GM18873 (cell line): Measurements from ENCODE around the gene PPP1R14C.
"Not testable (repeated sequence)": the region's sequence is repeated elsewhere in the genome, so short reads cannot be mapped to it uniquely, and the experiment has no call there.

ENCODE experiments used
- ATAC-seq: cut with Tn5 transposase; IDR thresholded peaks from one replicate; pipeline ENCODE4 v1.9.1; 2021; ENCODE audit warnings: mild to moderate bottlenecking, moderate library complexity, moderate number of reproducible peaks; ENCODE audit not compliant: unreplicated experiment, low FRiP score

PPP1R14C gene

GRCh38 chr6:150159757-150160156 lies 16.9 kb downstream of the PPP1R14C start:
- ATAC-seq = no peak

GRCh38 chr6:150163970-150164369 lies 21.1 kb downstream of the PPP1R14C start:
- ATAC-seq = no peak

GRCh38 chr6:150165020-150165702 lies 22.3 kb downstream of the PPP1R14C start:
- ATAC-seq = no peak

DNA sequence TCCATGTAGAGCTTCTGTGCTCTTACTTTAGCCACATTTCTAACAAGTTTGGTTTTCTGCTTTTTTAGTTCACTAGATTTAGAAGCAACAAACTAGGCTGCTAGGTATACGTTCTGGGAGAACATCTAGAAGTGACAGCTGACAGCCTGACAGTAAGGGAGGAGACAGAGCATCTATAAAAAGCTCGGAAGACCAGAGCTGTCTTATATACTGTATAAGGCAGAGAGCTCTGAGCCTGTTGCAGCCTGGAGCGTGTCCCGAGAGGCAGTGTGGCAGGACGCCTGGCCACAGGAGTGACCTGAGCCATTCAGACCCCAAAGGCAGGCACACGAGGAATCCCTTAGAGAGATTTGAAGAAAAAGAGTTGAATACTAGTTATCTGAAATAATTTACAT lies 24.6 kb downstream of the PPP1R14C start:
- no peak for ATAC-seq

DNA sequence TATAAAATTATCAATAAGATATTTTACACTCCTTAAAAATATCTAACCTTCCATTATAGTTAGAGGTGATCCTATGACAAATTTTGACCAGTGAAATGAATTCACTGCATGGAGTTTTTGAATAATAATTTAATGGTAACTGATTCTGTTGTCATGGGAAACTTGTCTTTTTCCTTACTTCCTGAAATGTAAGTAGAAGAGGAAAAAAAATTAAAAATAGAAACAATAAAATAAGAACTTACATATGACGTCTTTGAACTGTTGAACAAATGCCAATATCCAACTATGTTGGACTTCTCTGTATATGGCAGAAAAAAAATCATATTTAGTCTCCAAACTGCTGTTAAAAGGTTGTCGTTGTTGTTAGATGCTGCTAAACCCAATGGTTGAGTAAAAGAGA lies 26.3 kb downstream of the PPP1R14C start:
- no peak for ATAC-seq

- ATAC-seq = no peak
Measured at GRCh38 chr6:150169609-150170008, 26.8 kb downstream of the PPP1R14C start.

DNA sequence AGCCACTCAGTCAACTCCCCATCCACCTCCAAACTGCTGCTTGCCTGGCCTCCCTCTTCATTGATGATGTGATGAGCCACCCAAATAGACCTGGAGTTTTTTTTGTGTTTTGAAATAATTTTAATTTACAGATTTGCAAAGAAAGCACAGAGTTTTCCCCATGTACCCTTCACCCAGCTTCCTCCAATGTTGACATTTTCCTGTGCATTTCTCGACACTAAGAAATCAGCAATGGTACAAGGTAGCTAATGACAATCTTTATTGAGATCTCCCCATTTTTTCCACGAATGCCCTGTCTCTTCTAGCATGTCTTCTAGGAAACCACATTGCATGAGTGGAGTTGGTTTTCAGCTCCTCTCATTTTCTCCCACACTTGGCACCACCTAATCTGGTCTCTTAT lies 30.1 kb downstream of the PPP1R14C start:
- ATAC-seq = no peak

- ATAC-seq = no peak
Measured at GRCh38 chr6:150175586-150176151, 32.8 kb downstream of the PPP1R14C start.

DNA sequence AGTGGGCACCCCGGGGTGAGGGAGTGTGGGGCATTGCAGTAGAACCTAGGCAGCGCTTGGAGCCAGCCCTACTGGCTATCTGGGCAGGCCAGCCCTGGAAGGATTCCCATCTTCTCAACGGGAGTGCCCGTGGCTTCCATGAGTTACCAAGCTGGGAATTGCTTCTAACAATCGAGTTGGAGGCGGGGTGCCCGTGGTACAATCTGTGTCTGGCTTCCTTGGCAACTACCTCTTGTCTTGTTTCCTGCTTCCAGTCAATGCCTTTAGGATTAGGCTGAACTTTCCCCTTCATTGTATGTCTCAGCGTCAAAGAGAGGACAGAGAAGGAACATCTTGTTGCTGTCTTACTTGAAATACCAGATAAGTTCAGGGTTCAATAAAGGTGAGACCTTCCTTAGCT lies 33.3 kb downstream of the PPP1R14C start:
- no peak for ATAC-seq

GRCh38 chr6:150176659-150177058 lies 33.8 kb downstream of the PPP1R14C start:
- ATAC-seq = no peak

DNA sequence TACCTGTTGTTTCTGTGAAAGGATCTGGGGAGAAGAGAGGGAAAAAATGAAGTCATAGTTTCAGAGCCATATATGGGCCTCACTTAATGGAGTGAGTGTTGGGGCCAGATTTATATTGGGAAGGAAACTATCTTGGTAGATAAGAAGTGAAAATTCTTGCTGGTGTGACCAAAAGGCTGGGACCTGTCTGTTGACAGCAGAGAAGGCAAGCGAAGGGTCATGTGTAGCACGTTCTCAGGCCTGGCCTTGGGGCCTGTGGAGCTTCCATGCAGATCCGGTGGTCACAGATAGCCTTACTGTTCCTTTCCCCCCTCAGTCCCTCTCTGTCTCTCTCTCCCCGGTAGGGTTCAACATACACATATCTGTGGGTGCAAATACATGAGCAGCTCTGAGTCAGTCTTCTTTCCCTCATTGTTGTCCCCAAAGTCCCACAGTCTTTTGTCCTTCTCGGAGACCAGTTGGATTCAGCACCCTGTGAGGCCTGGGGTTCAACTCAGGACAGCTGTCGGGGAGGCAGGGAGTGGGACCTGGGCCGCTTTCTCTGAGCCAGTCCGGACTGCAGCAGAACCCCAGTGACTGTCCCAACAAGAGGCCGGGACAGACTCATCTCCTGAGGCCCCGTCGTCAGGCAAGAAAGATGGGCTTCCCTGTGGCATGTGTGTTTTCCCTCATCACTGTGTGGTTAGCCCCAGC lies 34.6 kb downstream of the PPP1R14C start:
- ATAC-seq = no peak

GRCh38 chr6:150177952-150178520 lies 35.2 kb downstream of the PPP1R14C start:
- ATAC-seq = no peak

DNA sequence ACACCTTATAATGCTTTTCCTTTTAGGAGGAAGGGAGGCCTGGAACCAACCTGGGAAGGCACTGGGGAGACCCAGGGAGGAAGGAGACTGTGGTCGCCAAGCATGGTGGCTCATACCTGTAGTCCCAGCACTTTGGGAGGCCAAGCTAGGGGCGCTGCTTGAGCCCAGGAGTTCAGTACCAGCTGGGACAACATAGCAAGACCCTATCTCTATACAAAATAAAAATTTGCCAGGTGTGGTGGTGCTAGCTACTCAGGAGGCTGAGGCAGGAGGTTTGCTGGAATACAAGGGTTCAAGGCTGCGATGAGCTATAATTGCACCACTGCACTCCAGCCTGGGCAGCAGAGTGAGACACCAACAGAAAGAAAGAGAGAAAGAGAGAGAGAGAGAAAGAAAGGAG lies 36.2 kb downstream of the PPP1R14C start:
- no peak for ATAC-seq

DNA sequence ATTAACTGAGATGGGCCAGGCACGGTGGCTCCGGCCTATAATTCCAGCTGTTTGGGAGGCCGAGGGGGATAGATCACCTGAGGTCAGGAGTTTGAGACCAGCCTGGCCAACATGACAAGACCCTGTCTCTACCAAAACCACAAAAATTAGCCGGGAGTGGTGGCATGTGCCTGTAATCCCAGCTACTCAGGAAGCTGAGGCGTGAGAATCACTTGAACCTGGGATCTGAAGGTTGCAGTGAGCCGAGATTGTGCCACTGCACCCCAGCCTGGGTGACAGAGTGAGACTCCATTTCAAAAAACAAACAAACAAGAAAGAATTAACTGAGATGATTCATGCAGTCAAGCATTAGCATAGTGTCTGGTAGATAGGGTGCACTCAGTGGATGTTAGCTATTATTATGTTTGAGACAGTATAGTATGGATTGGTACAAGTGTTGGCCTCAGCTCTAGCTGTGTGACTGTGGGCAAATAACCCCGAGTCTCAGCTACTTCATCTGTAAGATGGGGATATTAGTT lies 37.1 kb downstream of the PPP1R14C start:
- ATAC-seq = not testable (repeated sequence)

GRCh38 chr6:150180517-150180916 lies 37.7 kb downstream of the PPP1R14C start:
- no peak for ATAC-seq

GRCh38 chr6:150182460-150183078 lies 39.7 kb downstream of the PPP1R14C start:
- no peak for ATAC-seq

GRCh38 chr6:150183105-150183504 lies 40.3 kb downstream of the PPP1R14C start:
- no peak for ATAC-seq

DNA sequence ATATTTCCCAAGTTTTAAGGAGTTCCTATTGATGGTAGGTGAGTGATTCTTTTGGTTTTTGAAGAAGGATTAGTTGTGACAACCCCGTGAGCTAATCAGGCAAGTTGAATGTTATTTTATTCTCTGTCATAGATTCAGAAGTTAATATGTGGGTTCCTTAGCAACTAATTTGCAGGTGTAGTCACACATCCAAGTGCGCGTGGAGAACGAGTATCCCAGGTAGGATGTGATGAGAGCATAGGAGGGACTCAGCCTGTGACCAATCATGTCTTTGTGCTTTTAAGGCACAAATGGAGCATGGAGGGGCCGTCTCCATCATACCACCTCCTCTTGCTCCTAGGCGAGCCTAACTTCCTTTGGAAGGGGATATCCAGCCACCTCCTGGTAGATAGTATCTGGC lies 41.1 kb downstream of the PPP1R14C start:
- ATAC-seq = no peak

DNA sequence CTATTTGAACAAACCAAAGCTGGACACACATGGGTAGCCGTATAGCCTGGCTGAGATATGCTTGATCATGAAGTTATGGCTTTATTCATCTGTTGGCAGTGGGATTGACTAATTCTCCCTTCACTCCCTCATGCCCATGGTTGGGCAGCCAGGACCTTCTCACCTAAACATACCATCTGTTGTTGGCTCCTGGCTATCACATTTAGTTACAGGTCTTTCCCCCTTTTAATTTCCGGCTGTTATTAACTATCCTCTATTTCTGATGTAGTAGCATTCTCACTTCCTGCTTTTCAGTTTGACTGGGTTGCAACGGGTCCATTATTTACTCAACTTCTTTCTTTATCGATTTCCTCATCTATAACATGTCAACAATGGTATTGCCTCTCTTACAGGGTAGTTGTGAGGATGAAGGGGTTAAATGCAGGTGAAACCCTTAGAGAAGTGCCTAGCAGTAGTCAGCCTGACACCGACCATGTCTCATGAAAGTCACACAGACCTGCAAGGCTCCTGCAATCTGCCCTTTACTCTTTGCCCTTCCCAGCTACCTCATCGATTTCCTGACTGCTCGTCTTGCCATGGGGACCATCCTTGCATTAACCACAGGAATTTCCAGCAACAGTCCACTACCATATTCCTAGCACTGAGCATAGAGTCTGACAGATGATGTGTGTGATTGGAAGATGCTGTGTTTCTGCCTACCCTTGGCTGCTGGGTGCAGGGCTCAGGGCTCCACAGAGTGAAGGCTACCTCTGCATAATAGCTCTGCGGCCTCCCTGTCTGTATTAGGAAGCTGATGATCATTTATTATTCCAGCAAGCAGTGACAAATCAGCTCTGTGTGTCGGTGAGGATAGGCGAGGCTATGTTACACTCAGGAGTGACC lies 42.2 kb downstream of the PPP1R14C start:
- no peak for ATAC-seq

GRCh38 chr6:150185732-150186117 lies 42.9 kb downstream of the PPP1R14C start:
- no peak for ATAC-seq
